ENCODE measurements around the gene TIMP1.

Gene TIMP1

DNA sequence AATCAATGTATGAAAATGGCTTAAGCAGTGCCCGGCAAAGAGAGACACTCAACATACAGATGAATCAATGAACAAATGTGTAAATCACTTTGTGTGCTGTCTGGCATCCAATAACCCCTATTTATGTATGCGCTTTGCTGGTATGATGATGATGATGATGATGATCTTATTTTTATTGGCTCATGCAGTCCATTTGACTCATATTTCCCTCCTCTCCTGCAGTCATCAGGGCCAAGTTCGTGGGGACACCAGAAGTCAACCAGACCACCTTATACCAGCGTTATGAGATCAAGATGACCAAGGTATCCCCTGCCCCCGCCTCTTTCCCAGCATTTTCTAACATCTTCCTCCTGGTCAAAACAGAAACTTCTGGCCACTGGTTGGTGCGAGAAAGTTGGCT, 2.5 kb downstream of the TIMP1 start:
- peaks cover 0 to 33% of the 10 kb centered on the region in 2 experiments; a peak in 1 of 3 replicates for H3K36me3 ChIP-seq (ENCODE audit: control insufficient read depth in 2 of 2, insufficient read depth in 1 of 2, low read length in 2 of 2)
- CTCF ChIA-PET = no interaction called here
- no peak overlapping the region for H3K4me3 ChIP-seq (ENCODE audit: low read depth, low read length)
- POLR2A ChIA-PET = no interaction called here
- TF ChIP-seq TRIM28 (IDR thresholded peaks at IDR 0.05; ENCODE audit: borderline replicate concordance, low read length) (no peak), ZEB2 (tag by site-specific recombination; IDR thresholded peaks at IDR 0.05) (no peak), MYNN (tag by site-specific recombination; IDR thresholded peaks at IDR 0.05; ENCODE audit: borderline replicate concordance) (no peak)
- TF ChIP-seq, protein P1, sequence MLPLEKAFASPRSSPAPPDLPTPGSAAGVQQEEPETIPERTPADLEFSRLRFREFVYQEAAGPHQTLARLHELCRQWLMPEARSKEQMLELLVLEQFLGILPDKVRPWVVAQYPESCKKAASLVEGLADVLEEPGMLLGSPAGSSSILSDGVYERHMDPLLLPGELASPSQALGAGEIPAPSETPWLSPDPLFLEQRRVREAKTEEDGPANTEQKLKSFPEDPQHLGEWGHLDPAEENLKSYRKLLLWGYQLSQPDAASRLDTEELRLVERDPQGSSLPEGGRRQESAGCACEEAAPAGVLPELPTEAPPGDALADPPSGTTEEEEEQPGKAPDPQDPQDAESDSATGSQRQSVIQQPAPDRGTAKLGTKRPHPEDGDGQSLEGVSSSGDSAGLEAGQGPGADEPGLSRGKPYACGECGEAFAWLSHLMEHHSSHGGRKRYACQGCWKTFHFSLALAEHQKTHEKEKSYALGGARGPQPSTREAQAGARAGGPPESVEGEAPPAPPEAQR (tag by site-specific recombination; IDR thresholded peaks at IDR 0.05) = no peak
- TF ChIP-seq, protein P2, sequence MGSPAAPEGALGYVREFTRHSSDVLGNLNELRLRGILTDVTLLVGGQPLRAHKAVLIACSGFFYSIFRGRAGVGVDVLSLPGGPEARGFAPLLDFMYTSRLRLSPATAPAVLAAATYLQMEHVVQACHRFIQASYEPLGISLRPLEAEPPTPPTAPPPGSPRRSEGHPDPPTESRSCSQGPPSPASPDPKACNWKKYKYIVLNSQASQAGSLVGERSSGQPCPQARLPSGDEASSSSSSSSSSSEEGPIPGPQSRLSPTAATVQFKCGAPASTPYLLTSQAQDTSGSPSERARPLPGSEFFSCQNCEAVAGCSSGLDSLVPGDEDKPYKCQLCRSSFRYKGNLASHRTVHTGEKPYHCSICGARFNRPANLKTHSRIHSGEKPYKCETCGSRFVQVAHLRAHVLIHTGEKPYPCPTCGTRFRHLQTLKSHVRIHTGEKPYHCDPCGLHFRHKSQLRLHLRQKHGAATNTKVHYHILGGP (tag by site-specific recombination; IDR thresholded peaks at IDR 0.05) = no peak
- H3K4me1 ChIP-seq (ENCODE audit: control insufficient read depth, insufficient read depth, low read length) = no peaks in the 10 kb centered on the region; the same call in 1 of the 2 replicates
- no peaks in the 10 kb centered on the region for H3K9me3 ChIP-seq (ENCODE audit: control insufficient read depth, insufficient read depth, low read depth, low read length)
- no peak overlapping the region for H3K27ac ChIP-seq (ENCODE audit: extremely low read depth, low read depth, low read length)

DNA sequence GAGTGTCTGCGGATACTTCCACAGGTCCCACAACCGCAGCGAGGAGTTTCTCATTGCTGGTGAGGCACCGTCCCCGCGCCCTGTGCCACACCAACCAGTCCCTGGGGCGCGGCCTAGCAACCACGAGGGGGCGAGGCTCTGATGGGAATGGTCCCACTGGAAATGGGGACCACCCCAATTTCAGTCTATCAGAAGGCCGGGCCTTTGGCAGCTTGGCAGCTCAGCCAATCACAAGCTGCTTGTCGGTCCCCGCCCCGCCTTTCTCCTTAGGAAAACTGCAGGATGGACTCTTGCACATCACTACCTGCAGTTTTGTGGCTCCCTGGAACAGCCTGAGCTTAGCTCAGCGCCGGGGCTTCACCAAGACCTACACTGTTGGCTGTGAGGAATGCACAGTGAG, 3.0 kb downstream of the TIMP1 start:
- Histone ChIP-seq H3K4me3 (ENCODE audit: low read depth, low read length) (no peak overlapping the region), H3K9me3 (ENCODE audit: control insufficient read depth, insufficient read depth, low read depth, low read length) (no peaks in the 10 kb centered on the region), H3K36me3 (ENCODE audit: control insufficient read depth in 2 of 2, insufficient read depth in 1 of 2, low read length in 2 of 2) (peaks cover 0 to 33% of the 10 kb centered on the region in 2 experiments; a peak in 1 of 3 replicates), H3K4me1 (ENCODE audit: control insufficient read depth, insufficient read depth, low read length) (no peaks in the 10 kb centered on the region; the same call in 1 of the 2 replicates), H3K27ac (ENCODE audit: extremely low read depth, low read depth, low read length) (no peak overlapping the region)
- ChIA-PET CTCF (no interaction called here), POLR2A (interaction anchor here (0.8 kb wide), 1 partner anchor 65 kb away, joined by 3 read pairs; the partner anchor contains the start of gene ELK1)
- TF ChIP-seq ZNF138 (tag by site-specific recombination; IDR thresholded peaks at IDR 0.05; ENCODE audit: borderline replicate concordance) (no peak), KLF9 (tag by site-specific recombination; IDR thresholded peaks at IDR 0.05; ENCODE audit: low read depth) (no peak), ZNF37A (tag by site-specific recombination; IDR thresholded peaks at IDR 0.05) (no peak)
- TF ChIP-seq, protein P3, sequence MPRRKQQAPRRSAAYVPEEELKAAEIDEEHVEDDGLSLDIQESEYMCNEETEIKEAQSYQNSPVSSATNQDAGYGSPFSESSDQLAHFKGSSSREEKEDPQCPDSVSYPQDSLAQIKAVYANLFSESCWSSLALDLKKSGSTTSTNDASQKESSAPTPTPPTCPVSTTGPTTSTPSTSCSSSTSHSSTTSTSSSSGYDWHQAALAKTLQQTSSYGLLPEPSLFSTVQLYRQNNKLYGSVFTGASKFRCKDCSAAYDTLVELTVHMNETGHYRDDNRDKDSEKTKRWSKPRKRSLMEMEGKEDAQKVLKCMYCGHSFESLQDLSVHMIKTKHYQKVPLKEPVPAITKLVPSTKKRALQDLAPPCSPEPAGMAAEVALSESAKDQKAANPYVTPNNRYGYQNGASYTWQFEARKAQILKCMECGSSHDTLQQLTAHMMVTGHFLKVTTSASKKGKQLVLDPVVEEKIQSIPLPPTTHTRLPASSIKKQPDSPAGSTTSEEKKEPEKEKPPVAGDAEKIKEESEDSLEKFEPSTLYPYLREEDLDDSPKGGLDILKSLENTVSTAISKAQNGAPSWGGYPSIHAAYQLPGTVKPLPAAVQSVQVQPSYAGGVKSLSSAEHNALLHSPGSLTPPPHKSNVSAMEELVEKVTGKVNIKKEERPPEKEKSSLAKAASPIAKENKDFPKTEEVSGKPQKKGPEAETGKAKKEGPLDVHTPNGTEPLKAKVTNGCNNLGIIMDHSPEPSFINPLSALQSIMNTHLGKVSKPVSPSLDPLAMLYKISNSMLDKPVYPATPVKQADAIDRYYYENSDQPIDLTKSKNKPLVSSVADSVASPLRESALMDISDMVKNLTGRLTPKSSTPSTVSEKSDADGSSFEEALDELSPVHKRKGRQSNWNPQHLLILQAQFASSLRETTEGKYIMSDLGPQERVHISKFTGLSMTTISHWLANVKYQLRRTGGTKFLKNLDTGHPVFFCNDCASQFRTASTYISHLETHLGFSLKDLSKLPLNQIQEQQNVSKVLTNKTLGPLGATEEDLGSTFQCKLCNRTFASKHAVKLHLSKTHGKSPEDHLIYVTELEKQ (tag by site-specific recombination; IDR thresholded peaks at IDR 0.05; ENCODE audit: borderline replicate concordance) = no peak
- TF ChIP-seq, protein P4, sequence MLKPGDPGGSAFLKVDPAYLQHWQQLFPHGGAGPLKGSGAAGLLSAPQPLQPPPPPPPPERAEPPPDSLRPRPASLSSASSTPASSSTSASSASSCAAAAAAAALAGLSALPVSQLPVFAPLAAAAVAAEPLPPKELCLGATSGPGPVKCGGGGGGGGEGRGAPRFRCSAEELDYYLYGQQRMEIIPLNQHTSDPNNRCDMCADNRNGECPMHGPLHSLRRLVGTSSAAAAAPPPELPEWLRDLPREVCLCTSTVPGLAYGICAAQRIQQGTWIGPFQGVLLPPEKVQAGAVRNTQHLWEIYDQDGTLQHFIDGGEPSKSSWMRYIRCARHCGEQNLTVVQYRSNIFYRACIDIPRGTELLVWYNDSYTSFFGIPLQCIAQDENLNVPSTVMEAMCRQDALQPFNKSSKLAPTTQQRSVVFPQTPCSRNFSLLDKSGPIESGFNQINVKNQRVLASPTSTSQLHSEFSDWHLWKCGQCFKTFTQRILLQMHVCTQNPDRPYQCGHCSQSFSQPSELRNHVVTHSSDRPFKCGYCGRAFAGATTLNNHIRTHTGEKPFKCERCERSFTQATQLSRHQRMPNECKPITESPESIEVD (tag by site-specific recombination; IDR thresholded peaks at IDR 0.05) = no peak

DNA sequence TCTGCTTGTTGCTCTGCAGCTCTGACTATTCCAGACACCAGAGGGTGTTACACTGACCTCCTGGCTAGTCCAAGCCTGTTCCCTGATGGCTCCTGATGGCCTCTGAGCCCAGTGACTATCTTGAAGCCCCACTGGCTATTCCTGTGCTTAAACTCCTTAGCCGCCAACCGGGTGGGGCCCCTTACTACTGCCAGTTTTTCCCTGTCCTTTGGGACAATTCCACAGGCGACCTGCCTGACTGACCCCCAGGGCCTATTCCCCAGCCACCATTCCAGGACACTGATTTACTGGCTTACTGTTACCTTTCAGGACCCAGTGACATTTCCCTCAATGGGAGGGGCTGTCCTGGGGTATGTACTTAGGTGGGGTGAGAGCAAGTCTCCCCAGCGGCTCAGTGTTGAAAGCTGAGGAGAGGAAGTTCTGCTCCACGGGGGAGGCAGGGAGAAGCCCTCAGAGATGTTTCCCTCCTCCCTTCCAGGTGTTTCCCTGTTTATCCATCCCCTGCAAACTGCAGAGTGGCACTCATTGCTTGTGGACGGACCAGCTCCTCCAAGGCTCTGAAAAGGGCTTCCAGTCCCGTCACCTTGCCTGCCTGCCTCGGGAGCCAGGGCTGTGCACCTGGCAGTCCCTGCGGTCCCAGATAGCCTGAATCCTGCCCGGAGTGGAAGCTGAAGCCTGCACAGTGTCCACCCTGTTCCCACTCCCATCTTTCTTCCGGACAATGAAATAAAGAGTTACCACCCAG, 4.0 kb downstream of the TIMP1 start:
- Histone ChIP-seq H3K36me3 (ENCODE audit: control insufficient read depth in 2 of 2, insufficient read depth in 1 of 2, low read length in 2 of 2) (peaks cover 0 to 33% of the 10 kb centered on the region in 2 experiments; a peak in 1 of 3 replicates), H3K4me1 (ENCODE audit: control insufficient read depth, insufficient read depth, low read length) (no peaks in the 10 kb centered on the region; the same call in 1 of the 2 replicates), H3K4me3 (ENCODE audit: low read depth, low read length) (no peak overlapping the region), H3K27ac (ENCODE audit: extremely low read depth, low read depth, low read length) (no peak overlapping the region), H3K9me3 (ENCODE audit: control insufficient read depth, insufficient read depth, low read depth, low read length) (no peaks in the 10 kb centered on the region)
- ChIA-PET POLR2A (interaction anchor here (0.8 kb wide), 1 partner anchor 64 kb away, joined by 3 read pairs; the partner anchor contains the start of gene ELK1), CTCF (no interaction called here)
- TF ChIP-seq, protein P5, sequence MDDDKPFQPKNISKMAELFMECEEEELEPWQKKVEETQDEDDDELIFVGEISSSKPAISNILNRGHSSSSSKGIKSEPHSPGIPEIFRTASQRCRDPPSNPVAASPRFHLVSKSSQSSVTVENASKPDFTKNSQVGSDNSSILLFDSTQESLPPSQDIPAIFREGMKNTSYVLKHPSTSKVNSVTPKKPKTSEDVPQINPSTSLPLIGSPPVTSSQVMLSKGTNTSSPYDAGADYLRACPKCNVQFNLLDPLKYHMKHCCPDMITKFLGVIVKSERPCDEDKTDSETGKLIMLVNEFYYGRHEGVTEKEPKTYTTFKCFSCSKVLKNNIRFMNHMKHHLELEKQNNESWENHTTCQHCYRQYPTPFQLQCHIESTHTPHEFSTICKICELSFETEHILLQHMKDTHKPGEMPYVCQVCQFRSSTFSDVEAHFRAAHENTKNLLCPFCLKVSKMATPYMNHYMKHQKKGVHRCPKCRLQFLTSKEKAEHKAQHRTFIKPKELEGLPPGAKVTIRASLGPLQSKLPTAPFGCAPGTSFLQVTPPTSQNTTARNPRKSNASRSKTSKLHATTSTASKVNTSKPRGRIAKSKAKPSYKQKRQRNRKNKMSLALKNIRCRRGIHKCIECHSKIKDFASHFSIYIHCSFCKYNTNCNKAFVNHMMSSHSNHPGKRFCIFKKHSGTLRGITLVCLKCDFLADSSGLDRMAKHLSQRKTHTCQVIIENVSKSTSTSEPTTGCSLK (tag by site-specific recombination; IDR thresholded peaks at IDR 0.05) = no peak
- no peak for TF ChIP-seq ZNF629 (tag by site-specific recombination; IDR thresholded peaks at IDR 0.05)
- TF ChIP-seq ZNF654 (tag by site-specific recombination; IDR thresholded peaks at IDR 0.05; ENCODE audit: low read depth) = no peak
- TF ChIP-seq ZEB2 (tag by site-specific recombination; IDR thresholded peaks at IDR 0.05) = no peak
- no peak for TF ChIP-seq GLI2 (tag by site-specific recombination; IDR thresholded peaks at IDR 0.05; ENCODE audit: borderline replicate concordance, low read depth)
- TF ChIP-seq, protein P6, sequence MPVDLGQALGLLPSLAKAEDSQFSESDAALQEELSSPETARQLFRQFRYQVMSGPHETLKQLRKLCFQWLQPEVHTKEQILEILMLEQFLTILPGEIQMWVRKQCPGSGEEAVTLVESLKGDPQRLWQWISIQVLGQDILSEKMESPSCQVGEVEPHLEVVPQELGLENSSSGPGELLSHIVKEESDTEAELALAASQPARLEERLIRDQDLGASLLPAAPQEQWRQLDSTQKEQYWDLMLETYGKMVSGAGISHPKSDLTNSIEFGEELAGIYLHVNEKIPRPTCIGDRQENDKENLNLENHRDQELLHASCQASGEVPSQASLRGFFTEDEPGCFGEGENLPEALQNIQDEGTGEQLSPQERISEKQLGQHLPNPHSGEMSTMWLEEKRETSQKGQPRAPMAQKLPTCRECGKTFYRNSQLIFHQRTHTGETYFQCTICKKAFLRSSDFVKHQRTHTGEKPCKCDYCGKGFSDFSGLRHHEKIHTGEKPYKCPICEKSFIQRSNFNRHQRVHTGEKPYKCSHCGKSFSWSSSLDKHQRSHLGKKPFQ (tag by site-specific recombination; IDR thresholded peaks at IDR 0.05) = no peak
- TF ChIP-seq IKZF3 (tag by site-specific recombination; IDR thresholded peaks at IDR 0.05) = no peak
- TF ChIP-seq FEZF1 (tag by site-specific recombination; IDR thresholded peaks at IDR 0.05) = no peak
